HEK293T (cell line): Measurements from ENCODE around the gene RTP5.

Experiments
- ELF4 ChIP-seq: fragments of 450-650 bp; IDR thresholded peaks from 2 replicates; pipeline ENCODE4 v1.6.1; 2017; ENCODE audit warnings: antibody characterized with exemption
- FOXA1 ChIP-seq: fragments of 450-650 bp; IDR thresholded peaks from 2 replicates; pipeline ENCODE4 v1.6.1; 2016; ENCODE audit warnings: mild to moderate bottlenecking
- NFRKB ChIP-seq: fragments of 450-650 bp; IDR thresholded peaks from 2 replicates; pipeline ENCODE4 v1.6.1; 2016; ENCODE audit warnings: mild to moderate bottlenecking, moderate library complexity
- SP1 ChIP-seq: fragments of 450-650 bp; IDR thresholded peaks from 2 replicates; pipeline ENCODE4 v1.6.1; 2017
- SUZ12 ChIP-seq: fragments of 450-650 bp; IDR thresholded peaks from 2 replicates; pipeline ENCODE4 v1.6.1; 2016; ENCODE audit warnings: mild to moderate bottlenecking
- TARDBP ChIP-seq: fragments of 450-650 bp; IDR thresholded peaks from 2 replicates; pipeline ENCODE4 v1.6.1; 2016

DNA sequence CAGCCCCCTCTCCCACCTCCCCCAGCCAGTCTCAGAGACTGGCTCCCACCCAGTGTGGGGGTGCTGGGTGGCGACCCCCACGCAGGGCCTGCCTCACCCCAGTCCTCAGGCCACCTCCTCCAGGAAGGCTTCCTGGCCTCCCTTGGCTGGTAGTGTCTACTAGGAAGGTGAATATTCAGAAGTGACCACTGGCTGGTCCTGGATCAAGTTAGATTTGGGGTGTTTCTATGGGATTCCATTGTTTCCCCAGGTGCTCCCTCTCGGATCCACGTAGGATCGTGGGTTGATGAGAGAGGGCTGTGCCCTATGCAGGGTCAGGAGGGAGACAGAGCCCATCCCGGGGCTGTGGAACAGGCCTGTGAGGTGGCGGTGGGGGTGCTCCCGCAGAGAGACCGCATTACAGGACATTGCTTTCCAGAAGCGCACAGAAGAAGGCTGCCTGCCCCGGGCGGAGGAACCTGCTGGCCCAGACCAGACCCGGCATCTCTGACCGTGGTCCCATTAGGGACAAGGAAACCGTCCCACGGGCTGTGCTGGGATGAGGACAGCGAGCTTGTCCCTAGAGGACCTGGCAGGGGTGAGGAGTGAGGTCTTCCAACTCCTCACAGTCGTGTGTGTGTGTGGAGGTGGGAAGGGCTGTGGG lies 14.2 kb upstream of the RTP5 start:
- no peak for TF ChIP-seq NFRKB
- TF ChIP-seq SP1: no peak
- no peak for TF ChIP-seq FOXA1
- TF ChIP-seq TARDBP: no peak
- TF ChIP-seq SUZ12: no peak
- TF ChIP-seq ELF4: no peak
